OCI-LY1 (cell line): ENCODE data around the gene AP2A2.

ENCODE experiments used
- CTCF ChIP-seq: fragments of 200-600 bp; sonication (generic), shearing (Covaris generic); IDR thresholded peaks from 2 replicates; pipeline ENCODE4 v1.5.1; 2017; ENCODE audit warnings: mild to moderate bottlenecking, antibody characterized with exemption, low read length, moderate library complexity, mixed read lengths
- EZH2 ChIP-seq: fragments of 200-600 bp; sonication (generic), shearing (Covaris generic); IDR thresholded peaks from 2 replicates; pipeline ENCODE4 v1.8.0; 2017; ENCODE audit warnings: borderline replicate concordance, mixed run types, mild to moderate bottlenecking, antibody characterized with exemption, low read length, moderate library complexity, mixed read lengths

DNA sequence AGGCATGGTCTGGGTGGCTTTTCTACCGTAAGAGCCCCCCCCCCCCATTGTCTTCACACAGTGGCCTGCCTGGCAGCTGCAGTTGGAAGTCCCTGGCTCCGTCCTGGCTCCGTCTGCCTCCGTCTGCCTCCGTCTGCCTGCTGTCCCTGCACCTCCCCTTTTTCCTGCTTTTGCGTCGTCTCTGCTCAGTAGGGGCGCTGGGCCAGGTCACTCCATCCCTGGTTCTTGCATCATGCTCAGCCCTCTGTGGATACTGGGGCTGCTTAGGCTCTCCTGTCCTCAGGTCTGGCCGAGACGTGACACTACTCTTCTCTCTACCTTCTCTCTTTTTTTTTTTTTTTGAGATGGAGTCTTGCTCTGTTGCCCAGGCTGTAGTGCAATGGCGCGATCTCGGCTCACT lies 27.8 kb downstream of the AP2A2 start:
- TF ChIP-seq CTCF: no peak
- no peak for TF ChIP-seq EZH2
